Activated CD8-positive, alpha-beta memory T cell treated with anti-CD3 and anti-CD28 coated beads for 36 hours (primary cell): ENCODE data around the gene HNRNPK. TPM values are rescaled to one million over a fixed set of nuclear protein-coding genes. Genes with fewer than 3 reads are reported as not detected.

Experiments used
- total RNA-seq, 2 experiments: library from RNA; stranded (reverse); gene quantifications; one replicate each; pipeline ENCODE4 v1.2.3, GENCODE V29; 2021

Gene HNRNPK
- total RNA-seq, 2 experiments from 2014 or later: 882 to 890 TPM

Other genes starting within 250 kb of the HNRNPK start
- gene GKAP1, start 162.4 kb downstream of the HNRNPK start, total RNA-seq: 1 to 10 TPM; 2.1 to 3.5 TPM
- gene KIF27, start 58.8 kb downstream of the HNRNPK start, total RNA-seq: 1 to 10 TPM; 3.0 to 3.7 TPM
- gene RMI1, start 590 bp upstream of the HNRNPK start, total RNA-seq: 10 to 100 TPM; 31.8 to 32.3 TPM